ENCODE data around the gene SUMF2. TPM values are rescaled to one million over a fixed set of nuclear protein-coding genes. Genes with fewer than 3 reads are reported as not detected.
"Not testable (repeated sequence)": the region's sequence is repeated elsewhere in the genome, so short reads cannot be mapped to it uniquely, and the experiment has no call there.

The SUMF2 gene
- total RNA-seq, 4 donors from 2014 or later: 93.4 to 134 (median 113) TPM

- Histone ChIP-seq H3K4me1 (peaks cover 15% of the 10 kb centered on the region), H3K36me3 (peaks cover 30% of the 10 kb centered on the region), H3K27me3 (no peaks in the 10 kb centered on the region), H3K9me3 (no peaks in the 10 kb centered on the region), H3K4me3 (peak within 1 kb of the TSS; percentile 82), H3K27ac (peak within 1 kb of the TSS; percentile 94)
- TF ChIP-seq POLR2AphosphoS5 (IDR thresholded peaks at IDR 0.05) (peak; percentile 64 to 90 (median 85)), POLR2A (IDR thresholded peaks at IDR 0.05) (peak; percentile 70 to 96), CTCF (IDR thresholded peaks at IDR 0.05) (no peak), EP300 (IDR thresholded peaks at IDR 0.05) (no peak)
- WGBS: 4% methylated on average over 37 of the region's 57 CpGs
- peak; percentile 98 for DNase-seq (ENCODE audit: low spot score in 2 of 2)
Measured at GRCh38 chr7:56106108-56107073, 42.3 kb downstream of the SUMF2 start, which contains the start of gene CHCHD2. TSS of gene CHCHD2 (minus strand) at chr7:56106476. CDS start at chr7:56106413, 63 bp downstream.

GRCh38 chr7:56107954-56108258 lies 43.8 kb downstream of the SUMF2 start:
- Histone ChIP-seq H3K36me3 (peaks cover 15% of the 10 kb centered on the region), H3K4me1 (peaks cover 15% of the 10 kb centered on the region), H3K9me3 (no peaks in the 10 kb centered on the region), H3K27me3 (no peaks in the 10 kb centered on the region), H3K4me3 (no peak overlapping the region), H3K27ac (no peak overlapping the region)
- no peak for DNase-seq (ENCODE audit: low spot score in 2 of 2)
- TF ChIP-seq POLR2A (IDR thresholded peaks at IDR 0.05) (no peak), POLR2AphosphoS5 (IDR thresholded peaks at IDR 0.05) (no peak), CTCF (IDR thresholded peaks at IDR 0.05) (no peak), EP300 (IDR thresholded peaks at IDR 0.05) (no peak)
- 94% methylated on average over 1 of the region's 1 CpG for WGBS

- peaks cover 2% of the 10 kb centered on the region for H3K27me3 ChIP-seq
- no peak overlapping the region for H3K27ac ChIP-seq
- H3K36me3 ChIP-seq: no peaks in the 10 kb centered on the region
- no peak overlapping the region for H3K4me3 ChIP-seq
- no peak for TF ChIP-seq POLR2A (IDR thresholded peaks at IDR 0.05)
- no peak for TF ChIP-seq EP300 (IDR thresholded peaks at IDR 0.05)
- TF ChIP-seq POLR2AphosphoS5 (IDR thresholded peaks at IDR 0.05): no peak
- no peak for TF ChIP-seq CTCF (IDR thresholded peaks at IDR 0.05)
- 87% methylated on average over 1 of the region's 1 CpG for WGBS
- DNase-seq (ENCODE audit: low spot score in 2 of 2): no peak
- H3K4me1 ChIP-seq: peaks cover 4% of the 10 kb centered on the region
- no peaks in the 10 kb centered on the region for H3K9me3 ChIP-seq
Measured at GRCh38 chr7:56110611-56111010, 46.5 kb downstream of the SUMF2 start.

- H3K4me3 ChIP-seq; H3K36me3 ChIP-seq; H3K9me3 ChIP-seq; H3K4me1 ChIP-seq; DNase-seq (ENCODE audit: low spot score in 2 of 2); H3K27ac ChIP-seq: not testable (repeated sequence)
- peaks cover 18% of the 10 kb centered on the region for H3K27me3 ChIP-seq
- WGBS: 77% methylated on average over 3 of the region's 3 CpGs
Measured at GRCh38 chr7:56112244-56112643, 48.2 kb downstream of the SUMF2 start.

GRCh38 chr7:56115852-56116538 lies 51.9 kb downstream of the SUMF2 start, which contains the start of gene NUPR2:
TSS of gene NUPR2 (minus strand) at chr7:56116417. CDS start at chr7:56116314, 103 bp downstream.
- H3K9me3 ChIP-seq: no peaks in the 10 kb centered on the region
- peaks cover 7% of the 10 kb centered on the region for H3K4me1 ChIP-seq
- no peak for TF ChIP-seq POLR2A (IDR thresholded peaks at IDR 0.05)
- TF ChIP-seq POLR2AphosphoS5 (IDR thresholded peaks at IDR 0.05): no peak
- TF ChIP-seq CTCF (IDR thresholded peaks at IDR 0.05): no peak
- TF ChIP-seq EP300 (IDR thresholded peaks at IDR 0.05): no peak
- no peaks in the 10 kb centered on the region for H3K36me3 ChIP-seq
- 2% methylated on average over 16 of the region's 65 CpGs for WGBS
- DNase-seq (ENCODE audit: low spot score in 2 of 2): peak; percentile 38 to 69
- H3K4me3 ChIP-seq: peak within 1 kb of the TSS; percentile 40
- H3K27me3 ChIP-seq: peaks cover 18% of the 10 kb centered on the region
- no peak within 1 kb of the TSS for H3K27ac ChIP-seq

All from suprapubic skin (tissue), 4 donors.